K562 (cell line): ENCODE measurements around the gene FAM83E. TPM values are rescaled to one million over a fixed set of nuclear protein-coding genes. Genes with fewer than 3 reads are reported as not detected.

Source experiments
- BMI1 ChIP-seq: fragments of 150-350 bp; IDR thresholded peaks from 2 replicates; pipeline ENCODE4 v1.6.1; 2014; ENCODE audit warnings: low read length
- BRCA1 ChIP-seq, 2 experiments: fragments of 450-650 bp in 1 of 2; sonication (generic) in 1 of 2; formaldehyde crosslinking in 1 of 2; IDR thresholded peaks; 2 replicates each; pipeline versions ENCODE4 v1.5.0 to v1.6.1; 2017 to 2020; ENCODE audit warnings: mild to moderate bottlenecking in 1 of 2, missing genetic modification reagents in 1 of 2
- CBX2 ChIP-seq: fragments of 200-600 bp; sonication (generic); IDR thresholded peaks from one replicate; pipeline ENCODE4 v1.6.1; 2012; ENCODE audit warnings: mild to moderate bottlenecking, low read length, inconsistent platforms; ENCODE audit not compliant: insufficient read depth, poor library complexity, severe bottlenecking
- EGR1 ChIP-seq: fragments of 450-650 bp; conservative IDR thresholded peaks from 2 replicates; pipeline ENCODE4 v1.6.1; 2017; ENCODE audit warnings: mild to moderate bottlenecking
- EWSR1 ChIP-seq: fragments of 450-650 bp; IDR thresholded peaks from 2 replicates; pipeline ENCODE4 v1.6.1; 2018; ENCODE audit warnings: borderline replicate concordance, mild to moderate bottlenecking, low read depth, moderate library complexity; ENCODE audit not compliant: partially characterized antibody
- KLF6 ChIP-seq: fragments of 250-450 bp; sonication (Bioruptor Pico); IDR thresholded peaks from 2 replicates; pipeline ENCODE4 v1.4.0; 2020; ENCODE audit warnings: mild to moderate bottlenecking, moderate library complexity, borderline replicate concordance
- PML ChIP-seq: IDR thresholded peaks from 2 replicates; pipeline ENCODE4 v1.6.1; 2012; ENCODE audit warnings: low read length, inconsistent platforms
- PRMT5 ChIP-seq: sonication (generic); formaldehyde crosslinking; IDR thresholded peaks from 2 replicates; pipeline ENCODE4 v1.5.0; 2020; ENCODE audit warnings: missing genetic modification reagents
- U2AF2 ChIP-seq: fragments of 200-400 bp; formaldehyde crosslinking; optimal IDR thresholded peaks from 2 replicates; pipeline ENCODE3; 2017; ENCODE audit warnings: low read depth, mild to moderate bottlenecking, low read length
- ZNF253 ChIP-seq: fragments of 250-450 bp; sonication (Bioruptor Pico); conservative IDR thresholded peaks from 2 replicates; pipeline ENCODE4 v1.6.1; 2021; ENCODE audit warnings: mild to moderate bottlenecking
- polyA plus RNA-seq, 8 experiments: library from polyadenylated mRNA; depleted of rRNA in 4 of 8; stranded (reverse) in 5 of 8; unstranded in 3 of 8; fragments of >200 nt; fragmentation: Nextera tagmentation in 2 of 8; fragmentation: Illumina TruSeq in 1 of 8; extraction: Ambion mirVana in 2 of 8; extraction: Trizol in 1 of 8; gene quantifications; 2 replicates each; pipeline versions ENCODE4 v1.2.1 to v1.2.3, GENCODE V29; 2011 to 2014; ENCODE audit warnings: inconsistent platforms in 1 of 8, missing spikeins in 1 of 8
- total RNA-seq, 7 experiments: library from RNA; depleted of rRNA in 6 of 7; stranded (reverse); fragments of >200 nt in 6 of 7; fragmentation: Illumina TruSeq in 2 of 7; extraction: Trizol in 2 of 7; gene quantifications; 2 replicates each; pipeline versions ENCODE4 v1.2.1 to v1.2.3, GENCODE V29; 2011 to 2021; ENCODE audit warnings: low replicate concordance in 1 of 7
- TF ChIP-seq, protein P1 (sequence below), 2 experiments: fragments of 450-650 bp in 1 of 2; IDR thresholded peaks; 2 replicates each; pipeline ENCODE4 v1.6.1; 2011 to 2017; ENCODE audit warnings: low read depth in 2 of 2, antibody characterized with exemption in 1 of 2, borderline replicate concordance in 1 of 2, low read length in 1 of 2, mild to moderate bottlenecking in 1 of 2, mixed read lengths in 1 of 2; ENCODE audit not compliant: control insufficient read depth in 1 of 2
- TF ChIP-seq, protein P2 (sequence below), 2 experiments: fragments of 450-650 bp in 1 of 2; sonication (generic) in 1 of 2; formaldehyde crosslinking in 1 of 2; IDR thresholded peaks in 1 of 2; conservative IDR thresholded peaks in 1 of 2; 2 replicates each; pipeline versions ENCODE4 v1.6.1 to v1.8.1; 2016 to 2023; ENCODE audit warnings: mild to moderate bottlenecking in 2 of 2, moderate library complexity in 2 of 2, inconsistent platforms in 1 of 2, missing genetic modification reagents in 1 of 2
- TF ChIP-seq, protein P3 (sequence below), 3 experiments: IDR thresholded peaks in 2 of 3; conservative IDR thresholded peaks in 1 of 3; 2 replicates each; pipeline ENCODE4 v1.5.1; 2011 to 2012; ENCODE audit warnings: low read length in 3 of 3, mild to moderate bottlenecking in 3 of 3, control low read depth in 2 of 3, improper control_type of control experiment in 1 of 3, inconsistent platforms in 1 of 3, low read depth in 1 of 3, mixed read lengths in 1 of 3, moderate library complexity in 1 of 3; ENCODE audit not compliant: insufficient read depth in 2 of 3

FAM83E gene
- total and polyA plus RNA-seq, 9 of the 15 experiments (the other 6 are each of a cell fraction or from before 2014, with no cell fraction given): 0.15 to 0.87 (median 0.29) TPM; not detected in 4

DNA sequence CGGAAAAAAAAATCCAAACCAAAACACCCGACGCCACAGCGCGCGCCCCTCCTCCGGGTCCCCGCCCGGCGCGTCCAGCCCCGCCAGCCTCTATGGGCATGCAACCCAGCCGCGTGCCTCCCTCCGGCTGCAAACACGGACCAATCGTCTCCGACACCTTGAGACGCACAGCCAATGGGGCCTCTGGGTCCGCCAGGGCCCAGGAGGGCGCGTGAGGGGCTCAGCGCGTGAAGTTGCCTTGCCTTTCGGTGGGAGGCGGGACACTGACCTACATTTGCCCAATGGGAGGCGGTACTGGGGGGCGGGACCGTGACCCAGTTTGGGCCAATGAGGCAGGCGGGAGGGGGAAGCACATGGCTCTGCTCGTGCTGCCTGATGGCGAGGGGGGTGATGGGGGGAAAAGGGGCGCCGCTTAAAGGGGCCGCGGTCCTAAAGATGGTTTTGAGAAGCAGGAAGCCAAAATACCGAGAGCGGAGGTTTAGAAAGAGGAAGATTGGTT, 22.6 kb upstream of the FAM83E start (continued):
- TF ChIP-seq, protein P1, sequence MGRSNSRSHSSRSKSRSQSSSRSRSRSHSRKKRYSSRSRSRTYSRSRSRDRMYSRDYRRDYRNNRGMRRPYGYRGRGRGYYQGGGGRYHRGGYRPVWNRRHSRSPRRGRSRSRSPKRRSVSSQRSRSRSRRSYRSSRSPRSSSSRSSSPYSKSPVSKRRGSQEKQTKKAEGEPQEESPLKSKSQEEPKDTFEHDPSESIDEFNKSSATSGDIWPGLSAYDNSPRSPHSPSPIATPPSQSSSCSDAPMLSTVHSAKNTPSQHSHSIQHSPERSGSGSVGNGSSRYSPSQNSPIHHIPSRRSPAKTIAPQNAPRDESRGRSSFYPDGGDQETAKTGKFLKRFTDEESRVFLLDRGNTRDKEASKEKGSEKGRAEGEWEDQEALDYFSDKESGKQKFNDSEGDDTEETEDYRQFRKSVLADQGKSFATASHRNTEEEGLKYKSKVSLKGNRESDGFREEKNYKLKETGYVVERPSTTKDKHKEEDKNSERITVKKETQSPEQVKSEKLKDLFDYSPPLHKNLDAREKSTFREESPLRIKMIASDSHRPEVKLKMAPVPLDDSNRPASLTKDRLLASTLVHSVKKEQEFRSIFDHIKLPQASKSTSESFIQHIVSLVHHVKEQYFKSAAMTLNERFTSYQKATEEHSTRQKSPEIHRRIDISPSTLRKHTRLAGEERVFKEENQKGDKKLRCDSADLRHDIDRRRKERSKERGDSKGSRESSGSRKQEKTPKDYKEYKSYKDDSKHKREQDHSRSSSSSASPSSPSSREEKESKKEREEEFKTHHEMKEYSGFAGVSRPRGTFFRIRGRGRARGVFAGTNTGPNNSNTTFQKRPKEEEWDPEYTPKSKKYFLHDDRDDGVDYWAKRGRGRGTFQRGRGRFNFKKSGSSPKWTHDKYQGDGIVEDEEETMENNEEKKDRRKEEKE (IDR thresholded peaks at IDR 0.05; ENCODE audit: borderline replicate concordance in 1 of 2, control insufficient read depth in 1 of 2, low read depth in 2 of 2, low read length in 1 of 2): 0 out of 4 replicates have a peak, but pooled peaks have one; percentile 22 to 39
- TF ChIP-seq KLF6 (CRISPR knock-in tag) (no peak), CBX2 (no peak), PRMT5 (CRISPR knock-in tag) (no peak), PML (no peak), BRCA1 (IDR thresholded peaks at IDR 0.05) (no peak), BRCA1 (CRISPR knock-in tag; IDR thresholded peaks at IDR 0.05) (no peak), U2AF2 (no peak), BMI1 (no peak), EGR1 (no peak), ZNF253 (CRISPR knock-in tag) (no peak), EWSR1 (no peak)
- TF ChIP-seq, protein P2, sequence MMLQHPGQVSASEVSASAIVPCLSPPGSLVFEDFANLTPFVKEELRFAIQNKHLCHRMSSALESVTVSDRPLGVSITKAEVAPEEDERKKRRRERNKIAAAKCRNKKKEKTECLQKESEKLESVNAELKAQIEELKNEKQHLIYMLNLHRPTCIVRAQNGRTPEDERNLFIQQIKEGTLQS (IDR thresholded peaks at IDR 0.05): no peak
- TF ChIP-seq, protein P2 (CRISPR knock-in tag; conservative IDR thresholded peaks at IDR 0.05): 0 out of 2 replicates have a peak, but pooled peaks have one; percentile 67
- TF ChIP-seq, protein P3, sequence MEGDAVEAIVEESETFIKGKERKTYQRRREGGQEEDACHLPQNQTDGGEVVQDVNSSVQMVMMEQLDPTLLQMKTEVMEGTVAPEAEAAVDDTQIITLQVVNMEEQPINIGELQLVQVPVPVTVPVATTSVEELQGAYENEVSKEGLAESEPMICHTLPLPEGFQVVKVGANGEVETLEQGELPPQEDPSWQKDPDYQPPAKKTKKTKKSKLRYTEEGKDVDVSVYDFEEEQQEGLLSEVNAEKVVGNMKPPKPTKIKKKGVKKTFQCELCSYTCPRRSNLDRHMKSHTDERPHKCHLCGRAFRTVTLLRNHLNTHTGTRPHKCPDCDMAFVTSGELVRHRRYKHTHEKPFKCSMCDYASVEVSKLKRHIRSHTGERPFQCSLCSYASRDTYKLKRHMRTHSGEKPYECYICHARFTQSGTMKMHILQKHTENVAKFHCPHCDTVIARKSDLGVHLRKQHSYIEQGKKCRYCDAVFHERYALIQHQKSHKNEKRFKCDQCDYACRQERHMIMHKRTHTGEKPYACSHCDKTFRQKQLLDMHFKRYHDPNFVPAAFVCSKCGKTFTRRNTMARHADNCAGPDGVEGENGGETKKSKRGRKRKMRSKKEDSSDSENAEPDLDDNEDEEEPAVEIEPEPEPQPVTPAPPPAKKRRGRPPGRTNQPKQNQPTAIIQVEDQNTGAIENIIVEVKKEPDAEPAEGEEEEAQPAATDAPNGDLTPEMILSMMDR (IDR thresholded peaks at IDR 0.05 in 2 of 3, conservative IDR thresholded peaks at IDR 0.05 in 1 of 3; ENCODE audit: insufficient read depth in 2 of 3, low read depth in 1 of 3, low read length in 3 of 3): no peak; a peak in 1 of 6 replicates
